Smooth muscle cell (in vitro differentiated cells): Measurements from ENCODE around the gene MAP3K5. TPM values are rescaled to one million over a fixed set of nuclear protein-coding genes. Genes with fewer than 3 reads are reported as not detected.

Source experiments
- DNase-seq: peaks from one replicate; lab custom pipeline; 2025; ENCODE audit not compliant: unreplicated experiment; lab: John Stamatoyannopoulos, UW
- H2AFZ ChIP-seq: fragments of 200-600 bp; sonication (generic); 2 replicates; pipeline ENCODE4 v1.6.0; 2016; ENCODE audit warnings: antibody characterized with exemption, low read depth, mild to moderate bottlenecking
- H3F3A ChIP-seq: fragments of 200-600 bp; sonication (generic); 2 replicates; pipeline ENCODE4 v1.6.0; 2017; ENCODE audit warnings: antibody characterized with exemption, low read depth
- H3K27ac ChIP-seq: fragments of 200-600 bp; sonication (generic); 2 replicates; pipeline ENCODE4 v1.5.1; 2016; ENCODE audit warnings: low read depth, mild to moderate bottlenecking
- H3K27me3 ChIP-seq: fragments of 200-600 bp; sonication (generic); 2 replicates; pipeline ENCODE4 v1.6.1; 2016; ENCODE audit warnings: low read depth, mild to moderate bottlenecking
- H3K36me3 ChIP-seq: fragments of 200-600 bp; sonication (generic); 2 replicates; pipeline ENCODE4 v1.5.1; 2016; ENCODE audit warnings: low read depth
- H3K4me1 ChIP-seq: fragments of 200-600 bp; sonication (generic); 2 replicates; pipeline ENCODE4 v1.5.1; 2016; ENCODE audit warnings: low read depth
- H3K4me2 ChIP-seq: fragments of 200-600 bp; sonication (generic); 2 replicates; pipeline ENCODE4 v1.6.0; 2016; ENCODE audit warnings: mild to moderate bottlenecking
- H3K4me3 ChIP-seq: fragments of 200-600 bp; sonication (generic); 2 replicates; pipeline ENCODE4 v1.5.1; 2016; ENCODE audit warnings: mild to moderate bottlenecking
- H3K79me2 ChIP-seq: fragments of 200-600 bp; sonication (generic); 2 replicates; pipeline ENCODE4 v1.6.0; 2016; ENCODE audit warnings: low read depth, mild to moderate bottlenecking
- H3K9ac ChIP-seq: fragments of 200-600 bp; sonication (generic); 2 replicates; pipeline ENCODE4 v1.6.0; 2016; ENCODE audit warnings: low read depth
- H3K9me3 ChIP-seq: fragments of 200-600 bp; sonication (generic); replicated peaks from 2 replicates; pipeline ENCODE4 v1.5.1; 2016; ENCODE audit warnings: low read depth
- H4K20me1 ChIP-seq: fragments of 200-600 bp; sonication (generic); 2 replicates; pipeline ENCODE4 v1.6.0; 2016; ENCODE audit warnings: low read depth
- WGBS: methylation state at CpG from one replicate; pipeline ENCODE4 v1.1.7; 2016; ENCODE audit warnings: low lambda C conversion rate; 5-methylcytosine and 5-hydroxymethylcytosine counted together
- polyA plus RNA-seq: library from polyadenylated mRNA; unstranded; fragments of >200 nt; fragmentation: Nextera tagmentation; extraction: Ambion mirVana; gene quantifications from 2 replicates; pipeline ENCODE4 v1.2.1, GENCODE V29; 2016
- total RNA-seq: library from RNA; depleted of rRNA; stranded (reverse); fragments of >200 nt; gene quantifications from 2 replicates; pipeline ENCODE4 v1.2.3, GENCODE V29; 2014
- TF ChIP-seq, protein P1 (sequence below): fragments of 200-600 bp; sonication (generic); IDR thresholded peaks from 2 replicates; pipeline ENCODE4 v1.5.1; 2017; ENCODE audit warnings: borderline replicate concordance, mild to moderate bottlenecking, antibody characterized with exemption; ENCODE audit not compliant: insufficient read depth, poor library complexity, severe bottlenecking

The MAP3K5 gene
- total and polyA plus RNA-seq, 2 experiments from 2014 or later: 0.93 to 2.1 TPM

DNA sequence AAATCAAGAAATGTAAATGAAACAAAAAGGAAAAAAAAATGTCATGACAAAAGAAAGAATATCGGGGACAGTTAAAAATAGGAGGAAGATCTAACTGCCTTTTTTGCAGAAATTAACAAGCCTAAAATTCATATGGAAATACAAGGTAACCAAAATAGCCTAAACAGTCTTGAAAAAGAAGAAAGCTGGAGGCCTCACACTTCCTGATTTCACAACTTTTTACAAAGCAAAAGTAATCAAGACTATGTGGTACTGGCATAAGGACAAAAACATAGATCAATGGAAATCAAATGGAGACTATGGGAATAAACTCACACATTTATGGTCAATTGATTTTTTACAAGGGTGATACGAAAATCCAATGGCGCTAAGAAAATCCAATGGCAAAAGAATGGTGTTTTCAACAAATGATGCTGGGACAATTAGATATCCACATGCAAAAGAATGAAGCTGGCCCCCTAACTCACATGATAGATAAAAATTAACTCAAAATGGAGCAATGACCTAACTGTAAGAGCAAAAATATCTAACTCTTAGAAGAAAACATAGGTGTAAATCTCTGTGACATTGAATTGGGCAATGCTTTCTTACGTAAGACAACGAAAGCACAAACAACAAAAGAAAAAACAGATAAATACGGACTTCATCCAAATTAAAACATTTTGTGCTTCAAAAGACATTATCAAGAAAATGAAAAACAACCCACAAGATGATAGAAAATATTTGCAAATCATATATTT lies 24.5 kb downstream of the MAP3K5 start:
- Histone ChIP-seq H3K79me2 (no peaks in the 10 kb centered on the region), H2AFZ (no peak overlapping the region), H3K27me3 (peaks cover 10% of the 10 kb centered on the region), H3F3A (no peaks in the 10 kb centered on the region), H3K36me3 (no peaks in the 10 kb centered on the region), H3K9ac (no peak overlapping the region), H4K20me1 (no peaks in the 10 kb centered on the region), H3K4me2 (no peak overlapping the region), H3K4me1 (no peaks in the 10 kb centered on the region), H3K9me3 (no peaks in the 10 kb centered on the region), H3K4me3 (no peak overlapping the region), H3K27ac (no peak overlapping the region)
- TF ChIP-seq, protein P1, sequence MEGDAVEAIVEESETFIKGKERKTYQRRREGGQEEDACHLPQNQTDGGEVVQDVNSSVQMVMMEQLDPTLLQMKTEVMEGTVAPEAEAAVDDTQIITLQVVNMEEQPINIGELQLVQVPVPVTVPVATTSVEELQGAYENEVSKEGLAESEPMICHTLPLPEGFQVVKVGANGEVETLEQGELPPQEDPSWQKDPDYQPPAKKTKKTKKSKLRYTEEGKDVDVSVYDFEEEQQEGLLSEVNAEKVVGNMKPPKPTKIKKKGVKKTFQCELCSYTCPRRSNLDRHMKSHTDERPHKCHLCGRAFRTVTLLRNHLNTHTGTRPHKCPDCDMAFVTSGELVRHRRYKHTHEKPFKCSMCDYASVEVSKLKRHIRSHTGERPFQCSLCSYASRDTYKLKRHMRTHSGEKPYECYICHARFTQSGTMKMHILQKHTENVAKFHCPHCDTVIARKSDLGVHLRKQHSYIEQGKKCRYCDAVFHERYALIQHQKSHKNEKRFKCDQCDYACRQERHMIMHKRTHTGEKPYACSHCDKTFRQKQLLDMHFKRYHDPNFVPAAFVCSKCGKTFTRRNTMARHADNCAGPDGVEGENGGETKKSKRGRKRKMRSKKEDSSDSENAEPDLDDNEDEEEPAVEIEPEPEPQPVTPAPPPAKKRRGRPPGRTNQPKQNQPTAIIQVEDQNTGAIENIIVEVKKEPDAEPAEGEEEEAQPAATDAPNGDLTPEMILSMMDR: no peak
- DNase-seq: no peak
- WGBS: 95% methylated on average over 6 of the region's 6 CpGs

DNA sequence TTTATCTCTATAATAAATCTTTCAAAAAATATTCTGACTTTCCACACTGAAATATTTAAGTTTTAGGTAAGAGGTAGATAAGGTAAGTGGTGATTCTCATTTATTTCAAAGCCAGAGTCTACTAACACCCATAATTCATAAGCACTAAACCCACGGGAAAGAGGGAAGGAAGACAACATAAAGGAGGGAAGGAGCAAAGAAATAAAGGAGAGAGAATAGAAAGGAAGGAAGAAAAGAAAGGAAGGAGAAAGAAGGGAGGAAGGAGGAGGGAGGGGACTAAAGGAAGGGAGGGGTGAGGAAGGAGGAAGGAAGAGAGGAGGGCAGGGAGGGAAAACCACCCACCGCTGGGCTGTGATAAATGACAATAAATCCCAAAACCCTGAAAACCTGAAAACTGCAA lies 25.2 kb downstream of the MAP3K5 start:
- H3K9me3 ChIP-seq: no peaks in the 10 kb centered on the region
- TF ChIP-seq, protein P1: no peak
- H2AFZ ChIP-seq: no peak overlapping the region
- no peaks in the 10 kb centered on the region for H3F3A ChIP-seq
- no peak overlapping the region for H3K27ac ChIP-seq
- peaks cover 10% of the 10 kb centered on the region for H3K27me3 ChIP-seq
- no peaks in the 10 kb centered on the region for H3K36me3 ChIP-seq
- H3K79me2 ChIP-seq: no peaks in the 10 kb centered on the region
- no peaks in the 10 kb centered on the region for H3K4me1 ChIP-seq
- H3K4me2 ChIP-seq: no peak overlapping the region
- H4K20me1 ChIP-seq: no peaks in the 10 kb centered on the region
- no peak overlapping the region for H3K4me3 ChIP-seq
- WGBS: 76% methylated on average over 2 of the region's 2 CpGs
- no peak for DNase-seq
- no peak overlapping the region for H3K9ac ChIP-seq

DNA sequence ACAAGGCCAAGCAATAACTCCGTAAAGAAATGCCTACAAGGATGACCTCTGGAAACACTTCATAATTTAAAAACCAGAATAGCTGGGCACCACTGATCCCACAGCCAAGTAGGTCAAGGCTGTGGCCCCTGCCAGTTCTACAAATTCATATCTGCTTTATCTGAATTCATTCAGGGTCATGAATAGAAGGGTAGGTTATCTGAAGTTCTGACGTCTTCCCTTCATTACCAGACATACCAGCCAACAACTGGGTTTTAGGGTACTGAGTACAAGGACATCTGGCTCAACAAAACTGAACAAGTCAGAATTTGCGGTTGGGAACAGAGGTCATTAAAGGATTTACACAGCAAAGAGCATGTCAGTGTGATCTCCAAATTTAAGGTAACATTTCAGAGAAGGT lies 26.0 kb downstream of the MAP3K5 start:
- Histone ChIP-seq H4K20me1 (no peaks in the 10 kb centered on the region), H3K27ac (no peak overlapping the region), H3F3A (no peaks in the 10 kb centered on the region), H2AFZ (no peak overlapping the region), H3K4me2 (no peak overlapping the region), H3K9me3 (no peaks in the 10 kb centered on the region), H3K27me3 (peaks cover 10% of the 10 kb centered on the region), H3K9ac (no peak overlapping the region), H3K36me3 (no peaks in the 10 kb centered on the region), H3K4me3 (no peak overlapping the region), H3K4me1 (no peaks in the 10 kb centered on the region), H3K79me2 (no peaks in the 10 kb centered on the region)
- DNase-seq: no peak
- WGBS: 78% methylated on average over 3 of the region's 3 CpGs
- TF ChIP-seq, protein P1: no peak

DNA sequence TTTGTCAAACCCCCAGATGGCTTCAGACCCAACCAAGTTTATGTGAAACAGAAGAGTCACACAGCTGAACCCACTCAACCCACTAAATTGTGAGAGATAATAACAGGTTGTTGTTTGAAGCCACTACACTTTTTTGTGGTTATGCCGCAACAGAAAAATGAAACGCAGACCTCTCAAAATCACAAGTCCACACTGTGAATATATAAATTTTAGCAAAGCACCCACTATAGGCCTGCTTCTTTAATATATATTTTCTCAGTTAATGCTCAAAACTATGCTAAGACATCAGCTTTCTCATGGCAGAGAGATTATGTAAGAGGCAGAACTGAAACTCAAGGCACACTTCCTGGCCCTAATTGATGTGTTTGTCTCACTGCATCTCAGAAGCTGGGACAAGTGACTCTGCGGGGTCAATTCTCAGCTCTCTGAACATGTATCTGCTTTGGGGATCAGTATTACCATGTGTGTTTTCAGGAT lies 27.7 kb downstream of the MAP3K5 start:
- no peaks in the 10 kb centered on the region for H3K79me2 ChIP-seq
- DNase-seq: no peak
- 93% methylated on average over 3 of the region's 3 CpGs for WGBS

More for the DNA sequence above, 27.7 kb downstream of the MAP3K5 start:
- no peaks in the 10 kb centered on the region for H4K20me1 ChIP-seq
- H3K36me3 ChIP-seq: no peaks in the 10 kb centered on the region
- H3K27me3 ChIP-seq: peaks cover 10% of the 10 kb centered on the region
- H3K4me1 ChIP-seq: no peaks in the 10 kb centered on the region
- H3K27ac ChIP-seq: no peak overlapping the region
- H3K4me2 ChIP-seq: no peak overlapping the region
- TF ChIP-seq, protein P1: no peak
- no peak overlapping the region for H2AFZ ChIP-seq
- H3K9ac ChIP-seq: no peak overlapping the region
- H3K4me3 ChIP-seq: no peak overlapping the region
- H3F3A ChIP-seq: no peaks in the 10 kb centered on the region
- H3K9me3 ChIP-seq: no peaks in the 10 kb centered on the region
